ENCODE results near the gene FGF18. TPM values are rescaled to one million over a fixed set of nuclear protein-coding genes. Genes with fewer than 3 reads are reported as not detected.

The FGF18 gene
- total and polyA plus RNA-seq, 4 donors = 0.08 TPM; not detected in 3

- Histone ChIP-seq H3K9ac (ENCODE audit: low read depth in 1 of 2, low read length in 2 of 2) (no peak overlapping the region), H3K4me3 (ENCODE audit: low read depth in 1 of 3, low read length in 3 of 3) (no peak overlapping the region), H3K9me3 (ENCODE audit: control insufficient read depth in 4 of 4, low read length in 3 of 4) (no peaks in the 10 kb centered on the region), H3K4me1 (ENCODE audit: control insufficient read depth in 4 of 4, insufficient read depth in 4 of 4, low read length in 3 of 4) (no peaks in the 10 kb centered on the region), H3K27ac (ENCODE audit: low read depth in 1 of 2, low read length in 2 of 2) (no peak overlapping the region), H3K27me3 (ENCODE audit: control insufficient read depth in 4 of 4, insufficient read depth in 4 of 4, low read length in 3 of 4) (peaks cover 0 to 3% (median 0%) of the 10 kb centered on the region in 4 donors), H3K36me3 (ENCODE audit: control insufficient read depth in 4 of 4, insufficient read depth in 3 of 4, low read depth in 1 of 4, low read length in 3 of 4) (no peaks in the 10 kb centered on the region)
- WGBS = 90% methylated on average over 12 of the region's 12 CpGs
- TF ChIP-seq FOXA1 (IDR thresholded peaks at IDR 0.05) (no peak), RAD21 (IDR thresholded peaks at IDR 0.05) (no peak), HNF4G (IDR thresholded peaks at IDR 0.05) (no peak), HNF4A (conservative IDR thresholded peaks at IDR 0.05) (no peak), YY1 (IDR thresholded peaks at IDR 0.05) (no peak), MAX (IDR thresholded peaks at IDR 0.05) (no peak), CTCF (IDR thresholded peaks at IDR 0.05; ENCODE audit: low read depth, low read length, missing input control) (no peak), REST (IDR thresholded peaks at IDR 0.05) (no peak)
- DNase-seq (ENCODE audit: low spot score) = no peak
Measured at GRCh38 chr5:171464829-171465228, 45.4 kb downstream of the FGF18 start.

GRCh38 chr5:171467107-171467506 is 47.7 kb downstream of the FGF18 start:
- H3K4me1 ChIP-seq (ENCODE audit: control insufficient read depth in 4 of 4, insufficient read depth in 4 of 4, low read length in 3 of 4) = no peaks in the 10 kb centered on the region
- H3K4me3 ChIP-seq (ENCODE audit: low read depth in 1 of 3, low read length in 3 of 3) = no peak overlapping the region
- no peak overlapping the region for H3K9ac ChIP-seq (ENCODE audit: low read depth in 1 of 2, low read length in 2 of 2)
- peaks cover 0 to 2% (median 0%) of the 10 kb centered on the region in 4 donors for H3K27me3 ChIP-seq (ENCODE audit: control insufficient read depth in 4 of 4, insufficient read depth in 4 of 4, low read length in 3 of 4)
- TF ChIP-seq YY1 (IDR thresholded peaks at IDR 0.05) = no peak
- TF ChIP-seq RAD21 (IDR thresholded peaks at IDR 0.05) = no peak
- TF ChIP-seq FOXA1 (IDR thresholded peaks at IDR 0.05) = no peak
- no peak for TF ChIP-seq FOXA2 (IDR thresholded peaks at IDR 0.05)
- no peak for TF ChIP-seq ZBTB33 (IDR thresholded peaks at IDR 0.05)
- TF ChIP-seq TAF1 (conservative IDR thresholded peaks at IDR 0.05) = no peak
- no peak for TF ChIP-seq JUND (IDR thresholded peaks at IDR 0.05)
- no peak for TF ChIP-seq GABPA (IDR thresholded peaks at IDR 0.05 in 1 of 2, conservative IDR thresholded peaks at IDR 0.05 in 1 of 2)
- TF ChIP-seq REST (IDR thresholded peaks at IDR 0.05) = no peak
- TF ChIP-seq CTCF (IDR thresholded peaks at IDR 0.05; ENCODE audit: low read depth, low read length, missing input control) = no peak
- no peak for TF ChIP-seq HNF4A (conservative IDR thresholded peaks at IDR 0.05)
- TF ChIP-seq NR2F2 (IDR thresholded peaks at IDR 0.05) = no peak
- TF ChIP-seq EGR1 (IDR thresholded peaks at IDR 0.05; ENCODE audit: low read depth in 2 of 2) = no peak
- TF ChIP-seq RXRA (IDR thresholded peaks at IDR 0.05) = no peak
- no peak for TF ChIP-seq ATF3 (IDR thresholded peaks at IDR 0.05)
- no peak for TF ChIP-seq HNF4G (IDR thresholded peaks at IDR 0.05)
- WGBS = 91% methylated on average over 12 of the region's 12 CpGs
- no peaks in the 10 kb centered on the region for H3K36me3 ChIP-seq (ENCODE audit: control insufficient read depth in 4 of 4, insufficient read depth in 3 of 4, low read depth in 1 of 4, low read length in 3 of 4)
- no peak overlapping the region for H3K27ac ChIP-seq (ENCODE audit: low read depth in 1 of 2, low read length in 2 of 2)
- H3K9me3 ChIP-seq (ENCODE audit: control insufficient read depth in 4 of 4, low read length in 3 of 4) = no peaks in the 10 kb centered on the region
- DNase-seq (ENCODE audit: low spot score) = no peak
